ENCODE data around the gene SORCS3. TPM values are rescaled to one million over a fixed set of nuclear protein-coding genes. Genes with fewer than 3 reads are reported as not detected.

Gene SORCS3
- total and polyA plus RNA-seq, 9 of the 15 experiments (the other 6 are each of a cell fraction or from before 2014, with no cell fraction given): not detected

DNA sequence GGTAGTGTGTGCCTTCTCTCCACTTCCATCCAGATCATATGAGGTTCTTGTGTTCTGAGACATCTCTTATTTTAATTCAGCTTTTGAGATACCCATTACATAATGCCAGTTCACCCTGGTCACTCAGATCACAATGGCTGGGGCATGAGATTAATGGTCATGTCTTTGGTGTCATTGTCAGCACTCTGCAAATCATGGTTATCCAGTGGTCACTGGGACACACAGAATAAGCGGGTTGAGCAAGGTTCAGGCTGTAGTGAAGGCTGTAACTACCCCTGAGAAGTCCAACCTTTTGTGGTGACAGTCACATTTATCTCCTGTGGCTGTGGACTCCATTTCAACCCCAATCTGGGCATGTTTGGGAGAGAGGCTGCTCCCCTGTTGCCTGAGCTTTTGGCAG lies 35.8 kb downstream of the SORCS3 start:
- ATAC-seq: no peak
- DNase-seq (ENCODE audit: extremely low read depth in 1 of 4, low spot score in 3 of 4): no peak
- no peak overlapping the region for H3K27ac ChIP-seq (ENCODE audit: extremely low read depth, low read depth, low read length)
- no peaks in the 10 kb centered on the region for H3K79me2 ChIP-seq (ENCODE audit: control insufficient read depth, insufficient read depth, low read length)
- 0% methylated on average over 1 of the region's 1 CpG for WGBS (ENCODE audit: insufficient coverage, low coverage, missing lambda C conversion rate)
- FAIRE-seq: no peak
- H3K9me3 ChIP-seq (replicated peaks; ENCODE audit: control insufficient read depth, insufficient read depth, low read depth, low read length): no peaks in the 10 kb centered on the region
- H3K4me1 ChIP-seq (replicated peaks in 1 of 2; ENCODE audit: control insufficient read depth in 2 of 2, insufficient read depth in 2 of 2, low read length in 2 of 2): no peaks in the 10 kb centered on the region
- H3K9me1 ChIP-seq (ENCODE audit: control insufficient read depth, insufficient read depth, low read length): no peaks in the 10 kb centered on the region
- ChIA-PET CTCF (ENCODE audit: low intra/inter-chr PET ratio) (no interaction called here), POLR2A (no interaction called here)
- no peaks in the 10 kb centered on the region for H4K20me1 ChIP-seq (replicated peaks; ENCODE audit: control insufficient read depth, insufficient read depth, low read length)
- no peaks in the 10 kb centered on the region for H3K36me3 ChIP-seq (ENCODE audit: control insufficient read depth, insufficient read depth, low read length)
- no peak overlapping the region for H3K9ac ChIP-seq (ENCODE audit: insufficient read depth in 1 of 2, low read depth in 2 of 2, low read length in 2 of 2)
- no peak overlapping the region for H2AFZ ChIP-seq (ENCODE audit: low read depth, low read length)
- H3K4me3 ChIP-seq: no peak overlapping the region
- BruUV-seq (replicated peaks): no TSS peak
- H3K27me3 ChIP-seq (ENCODE audit: control insufficient read depth in 2 of 2, insufficient read depth in 2 of 2, low read length in 2 of 2): no peaks in the 10 kb centered on the region
- in situ Hi-C loops (cut with MboI) (no loop called here), intact Hi-C loops (cut with micrococcal nuclease) (no loop called here)
- no peak overlapping the region for H3K4me2 ChIP-seq (ENCODE audit: insufficient read depth, low read length)
- TF ChIP-seq MAZ (CRISPR knock-in tag; conservative IDR thresholded peaks at IDR 0.05 in 1 of 2, IDR thresholded peaks at IDR 0.05 in 1 of 2) (no peak), SMAD4 (CRISPR knock-in tag; conservative IDR thresholded peaks at IDR 0.05) (no peak), SIRT6 (IDR thresholded peaks at IDR 0.05; ENCODE audit: low read depth, low read length) (no peak), ZFP1 (CRISPR knock-in tag; IDR thresholded peaks at IDR 0.05) (no peak), SMC3 (conservative IDR thresholded peaks at IDR 0.05; ENCODE audit: insufficient read depth, low read depth, low read length) (no peak), SNRNP70 (optimal IDR thresholded peaks at IDR 0.05; ENCODE audit: low read depth, low read length) (no peak), HEY1 (CRISPR knock-in tag; IDR thresholded peaks at IDR 0.05; ENCODE audit: borderline replicate concordance) (no peak), DIDO1 (tag; IDR thresholded peaks at IDR 0.05; ENCODE audit: low read depth) (no peak), SMAD3 (CRISPR knock-in tag; conservative IDR thresholded peaks at IDR 0.05) (no peak)
- TF ChIP-seq, protein P1, sequence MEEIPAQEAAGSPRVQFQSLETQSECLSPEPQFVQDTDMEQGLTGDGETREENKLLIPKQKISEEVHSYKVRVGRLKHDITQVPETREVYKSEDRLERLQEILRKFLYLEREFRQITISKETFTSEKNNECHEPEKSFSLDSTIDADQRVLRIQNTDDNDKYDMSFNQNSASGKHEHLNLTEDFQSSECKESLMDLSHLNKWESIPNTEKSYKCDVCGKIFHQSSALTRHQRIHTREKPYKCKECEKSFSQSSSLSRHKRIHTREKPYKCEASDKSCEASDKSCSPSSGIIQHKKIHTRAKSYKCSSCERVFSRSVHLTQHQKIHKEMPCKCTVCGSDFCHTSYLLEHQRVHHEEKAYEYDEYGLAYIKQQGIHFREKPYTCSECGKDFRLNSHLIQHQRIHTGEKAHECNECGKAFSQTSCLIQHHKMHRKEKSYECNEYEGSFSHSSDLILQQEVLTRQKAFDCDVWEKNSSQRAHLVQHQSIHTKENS (CRISPR knock-in tag; IDR thresholded peaks at IDR 0.05): no peak
- TF ChIP-seq, protein P2, sequence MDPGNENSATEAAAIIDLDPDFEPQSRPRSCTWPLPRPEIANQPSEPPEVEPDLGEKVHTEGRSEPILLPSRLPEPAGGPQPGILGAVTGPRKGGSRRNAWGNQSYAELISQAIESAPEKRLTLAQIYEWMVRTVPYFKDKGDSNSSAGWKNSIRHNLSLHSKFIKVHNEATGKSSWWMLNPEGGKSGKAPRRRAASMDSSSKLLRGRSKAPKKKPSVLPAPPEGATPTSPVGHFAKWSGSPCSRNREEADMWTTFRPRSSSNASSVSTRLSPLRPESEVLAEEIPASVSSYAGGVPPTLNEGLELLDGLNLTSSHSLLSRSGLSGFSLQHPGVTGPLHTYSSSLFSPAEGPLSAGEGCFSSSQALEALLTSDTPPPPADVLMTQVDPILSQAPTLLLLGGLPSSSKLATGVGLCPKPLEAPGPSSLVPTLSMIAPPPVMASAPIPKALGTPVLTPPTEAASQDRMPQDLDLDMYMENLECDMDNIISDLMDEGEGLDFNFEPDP (CRISPR knock-in tag; IDR thresholded peaks at IDR 0.05): no peak
- TF ChIP-seq, protein P3, sequence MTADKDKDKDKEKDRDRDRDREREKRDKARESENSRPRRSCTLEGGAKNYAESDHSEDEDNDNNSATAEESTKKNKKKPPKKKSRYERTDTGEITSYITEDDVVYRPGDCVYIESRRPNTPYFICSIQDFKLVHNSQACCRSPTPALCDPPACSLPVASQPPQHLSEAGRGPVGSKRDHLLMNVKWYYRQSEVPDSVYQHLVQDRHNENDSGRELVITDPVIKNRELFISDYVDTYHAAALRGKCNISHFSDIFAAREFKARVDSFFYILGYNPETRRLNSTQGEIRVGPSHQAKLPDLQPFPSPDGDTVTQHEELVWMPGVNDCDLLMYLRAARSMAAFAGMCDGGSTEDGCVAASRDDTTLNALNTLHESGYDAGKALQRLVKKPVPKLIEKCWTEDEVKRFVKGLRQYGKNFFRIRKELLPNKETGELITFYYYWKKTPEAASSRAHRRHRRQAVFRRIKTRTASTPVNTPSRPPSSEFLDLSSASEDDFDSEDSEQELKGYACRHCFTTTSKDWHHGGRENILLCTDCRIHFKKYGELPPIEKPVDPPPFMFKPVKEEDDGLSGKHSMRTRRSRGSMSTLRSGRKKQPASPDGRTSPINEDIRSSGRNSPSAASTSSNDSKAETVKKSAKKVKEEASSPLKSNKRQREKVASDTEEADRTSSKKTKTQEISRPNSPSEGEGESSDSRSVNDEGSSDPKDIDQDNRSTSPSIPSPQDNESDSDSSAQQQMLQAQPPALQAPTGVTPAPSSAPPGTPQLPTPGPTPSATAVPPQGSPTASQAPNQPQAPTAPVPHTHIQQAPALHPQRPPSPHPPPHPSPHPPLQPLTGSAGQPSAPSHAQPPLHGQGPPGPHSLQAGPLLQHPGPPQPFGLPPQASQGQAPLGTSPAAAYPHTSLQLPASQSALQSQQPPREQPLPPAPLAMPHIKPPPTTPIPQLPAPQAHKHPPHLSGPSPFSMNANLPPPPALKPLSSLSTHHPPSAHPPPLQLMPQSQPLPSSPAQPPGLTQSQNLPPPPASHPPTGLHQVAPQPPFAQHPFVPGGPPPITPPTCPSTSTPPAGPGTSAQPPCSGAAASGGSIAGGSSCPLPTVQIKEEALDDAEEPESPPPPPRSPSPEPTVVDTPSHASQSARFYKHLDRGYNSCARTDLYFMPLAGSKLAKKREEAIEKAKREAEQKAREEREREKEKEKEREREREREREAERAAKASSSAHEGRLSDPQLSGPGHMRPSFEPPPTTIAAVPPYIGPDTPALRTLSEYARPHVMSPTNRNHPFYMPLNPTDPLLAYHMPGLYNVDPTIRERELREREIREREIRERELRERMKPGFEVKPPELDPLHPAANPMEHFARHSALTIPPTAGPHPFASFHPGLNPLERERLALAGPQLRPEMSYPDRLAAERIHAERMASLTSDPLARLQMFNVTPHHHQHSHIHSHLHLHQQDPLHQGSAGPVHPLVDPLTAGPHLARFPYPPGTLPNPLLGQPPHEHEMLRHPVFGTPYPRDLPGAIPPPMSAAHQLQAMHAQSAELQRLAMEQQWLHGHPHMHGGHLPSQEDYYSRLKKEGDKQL (CRISPR knock-in tag; IDR thresholded peaks at IDR 0.05; ENCODE audit: borderline replicate concordance): no peak
- TF ChIP-seq, protein P4, sequence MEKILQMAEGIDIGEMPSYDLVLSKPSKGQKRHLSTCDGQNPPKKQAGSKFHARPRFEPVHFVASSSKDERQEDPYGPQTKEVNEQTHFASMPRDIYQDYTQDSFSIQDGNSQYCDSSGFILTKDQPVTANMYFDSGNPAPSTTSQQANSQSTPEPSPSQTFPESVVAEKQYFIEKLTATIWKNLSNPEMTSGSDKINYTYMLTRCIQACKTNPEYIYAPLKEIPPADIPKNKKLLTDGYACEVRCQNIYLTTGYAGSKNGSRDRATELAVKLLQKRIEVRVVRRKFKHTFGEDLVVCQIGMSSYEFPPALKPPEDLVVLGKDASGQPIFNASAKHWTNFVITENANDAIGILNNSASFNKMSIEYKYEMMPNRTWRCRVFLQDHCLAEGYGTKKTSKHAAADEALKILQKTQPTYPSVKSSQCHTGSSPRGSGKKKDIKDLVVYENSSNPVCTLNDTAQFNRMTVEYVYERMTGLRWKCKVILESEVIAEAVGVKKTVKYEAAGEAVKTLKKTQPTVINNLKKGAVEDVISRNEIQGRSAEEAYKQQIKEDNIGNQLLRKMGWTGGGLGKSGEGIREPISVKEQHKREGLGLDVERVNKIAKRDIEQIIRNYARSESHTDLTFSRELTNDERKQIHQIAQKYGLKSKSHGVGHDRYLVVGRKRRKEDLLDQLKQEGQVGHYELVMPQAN (IDR thresholded peaks at IDR 0.05; ENCODE audit: borderline replicate concordance): no peak

Data from K562 (cell line).